OCI-LY7 (cell line): ENCODE results near the gene ZBTB39.

ENCODE experiments used
- EZH2phosphoT487 ChIP-seq: fragments of 200-600 bp; sonication (generic); IDR thresholded peaks from 2 replicates; pipeline ENCODE4 v1.6.1; 2018; ENCODE audit warnings: low read depth, borderline replicate concordance, mild to moderate bottlenecking, mixed run types, antibody characterized with exemption, low read length, moderate library complexity, mixed read lengths
- TF ChIP-seq, protein P1 (sequence below): fragments of 200-600 bp; sonication (generic); conservative IDR thresholded peaks from 2 replicates; pipeline ENCODE4 v1.5.1; 2014; ENCODE audit warnings: mild to moderate bottlenecking, antibody characterized with exemption, low read length, moderate library complexity, mixed read lengths

DNA sequence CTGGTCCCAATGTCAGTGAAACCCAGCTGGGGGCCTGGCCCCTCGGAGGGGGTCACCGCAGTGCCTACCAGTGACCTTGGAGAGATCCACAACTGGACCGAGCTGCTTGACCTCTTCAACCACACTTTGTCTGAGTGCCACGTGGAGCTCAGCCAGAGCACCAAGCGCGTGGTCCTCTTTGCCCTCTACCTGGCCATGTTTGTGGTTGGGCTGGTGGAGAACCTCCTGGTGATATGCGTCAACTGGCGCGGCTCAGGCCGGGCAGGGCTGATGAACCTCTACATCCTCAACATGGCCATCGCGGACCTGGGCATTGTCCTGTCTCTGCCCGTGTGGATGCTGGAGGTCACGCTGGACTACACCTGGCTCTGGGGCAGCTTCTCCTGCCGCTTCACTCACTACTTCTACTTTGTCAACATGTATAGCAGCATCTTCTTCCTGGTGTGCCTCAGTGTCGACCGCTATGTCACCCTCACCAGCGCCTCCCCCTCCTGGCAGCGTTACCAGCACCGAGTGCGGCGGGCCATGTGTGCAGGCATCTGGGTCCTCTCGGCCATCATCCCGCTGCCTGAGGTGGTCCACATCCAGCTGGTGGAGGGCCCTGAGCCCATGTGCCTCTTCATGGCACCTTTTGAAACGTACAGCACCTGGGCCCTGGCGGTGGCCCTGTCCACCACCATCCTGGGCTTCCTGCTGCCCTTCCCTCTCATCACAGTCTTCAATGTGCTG is 11.0 kb downstream of the ZBTB39 start:
- no peak for TF ChIP-seq EZH2phosphoT487
- TF ChIP-seq, protein P1, sequence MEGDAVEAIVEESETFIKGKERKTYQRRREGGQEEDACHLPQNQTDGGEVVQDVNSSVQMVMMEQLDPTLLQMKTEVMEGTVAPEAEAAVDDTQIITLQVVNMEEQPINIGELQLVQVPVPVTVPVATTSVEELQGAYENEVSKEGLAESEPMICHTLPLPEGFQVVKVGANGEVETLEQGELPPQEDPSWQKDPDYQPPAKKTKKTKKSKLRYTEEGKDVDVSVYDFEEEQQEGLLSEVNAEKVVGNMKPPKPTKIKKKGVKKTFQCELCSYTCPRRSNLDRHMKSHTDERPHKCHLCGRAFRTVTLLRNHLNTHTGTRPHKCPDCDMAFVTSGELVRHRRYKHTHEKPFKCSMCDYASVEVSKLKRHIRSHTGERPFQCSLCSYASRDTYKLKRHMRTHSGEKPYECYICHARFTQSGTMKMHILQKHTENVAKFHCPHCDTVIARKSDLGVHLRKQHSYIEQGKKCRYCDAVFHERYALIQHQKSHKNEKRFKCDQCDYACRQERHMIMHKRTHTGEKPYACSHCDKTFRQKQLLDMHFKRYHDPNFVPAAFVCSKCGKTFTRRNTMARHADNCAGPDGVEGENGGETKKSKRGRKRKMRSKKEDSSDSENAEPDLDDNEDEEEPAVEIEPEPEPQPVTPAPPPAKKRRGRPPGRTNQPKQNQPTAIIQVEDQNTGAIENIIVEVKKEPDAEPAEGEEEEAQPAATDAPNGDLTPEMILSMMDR = no peak
